ENCODE results near the gene POM121L12. TPM values are rescaled to one million over a fixed set of nuclear protein-coding genes. Genes with fewer than 3 reads are reported as not detected.

POM121L12 gene
- total RNA-seq, 6 donors from 2014 or later, result not detected

DNA sequence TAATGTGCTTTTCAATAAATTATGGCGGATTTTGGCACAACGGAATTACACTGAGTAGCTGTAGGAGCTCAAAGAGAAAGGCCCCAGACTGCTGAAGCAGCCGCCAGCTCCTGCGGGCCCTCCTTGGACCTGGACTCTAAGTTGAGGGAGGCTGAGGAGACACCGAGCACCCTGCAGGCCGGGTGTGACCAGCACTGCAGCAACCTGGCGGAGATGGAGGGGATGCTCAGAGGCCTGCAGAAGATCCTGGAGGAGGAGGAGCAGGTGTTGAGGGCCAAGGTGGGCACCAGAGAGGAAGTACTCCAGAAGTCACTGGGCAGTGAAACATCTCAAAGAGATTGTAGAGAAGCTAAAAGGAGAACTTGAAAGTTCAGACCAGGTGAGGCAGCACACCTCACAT, 33.0 kb upstream of the POM121L12 start:
- Histone ChIP-seq H3K4me3 (no peak overlapping the region), H3K4me1 (no peaks in the 10 kb centered on the region), H3K27ac (no peak overlapping the region), H3K9me3 (peaks cover 0 to 19% (median 0%) of the 10 kb centered on the region in 4 donors), H3K27me3 (no peaks in the 10 kb centered on the region), H3K36me3 (no peaks in the 10 kb centered on the region)
- TF ChIP-seq POLR2A (IDR thresholded peaks at IDR 0.05) (no peak), POLR2AphosphoS5 (IDR thresholded peaks at IDR 0.05) (no peak), CTCF (IDR thresholded peaks at IDR 0.05) (no peak), EP300 (IDR thresholded peaks at IDR 0.05) (no peak)
- ATAC-seq (ENCODE audit: low FRiP score in 2 of 2) (no peak), DNase-seq (peak in 1 of 2 donors; percentile 22)
- 81% methylated on average over 7 of the region's 7 CpGs for WGBS, 2 donors

GRCh38 chr7:53003653-53004445, 31.6 kb upstream of the POM121L12 start:
- no peaks in the 10 kb centered on the region for H3K27me3 ChIP-seq
- DNase-seq (peak in 1 of 2 donors; percentile 69), ATAC-seq (ENCODE audit: low FRiP score in 2 of 2) (peak; percentile 26 to 47)
- 91 to 94% methylated on average over 8 to 29 of the region's 29 CpGs for WGBS, 2 donors
- H3K4me3 ChIP-seq, result no peak overlapping the region
- H3K27ac ChIP-seq, result no peak overlapping the region
- TF ChIP-seq POLR2A (IDR thresholded peaks at IDR 0.05), result no peak
- no peak for TF ChIP-seq EP300 (IDR thresholded peaks at IDR 0.05)
- no peak for TF ChIP-seq CTCF (IDR thresholded peaks at IDR 0.05)
- H3K36me3 ChIP-seq, result no peaks in the 10 kb centered on the region
- no peaks in the 10 kb centered on the region for H3K4me1 ChIP-seq
- peaks cover 0 to 20% (median 0%) of the 10 kb centered on the region in 4 donors for H3K9me3 ChIP-seq

DNA sequence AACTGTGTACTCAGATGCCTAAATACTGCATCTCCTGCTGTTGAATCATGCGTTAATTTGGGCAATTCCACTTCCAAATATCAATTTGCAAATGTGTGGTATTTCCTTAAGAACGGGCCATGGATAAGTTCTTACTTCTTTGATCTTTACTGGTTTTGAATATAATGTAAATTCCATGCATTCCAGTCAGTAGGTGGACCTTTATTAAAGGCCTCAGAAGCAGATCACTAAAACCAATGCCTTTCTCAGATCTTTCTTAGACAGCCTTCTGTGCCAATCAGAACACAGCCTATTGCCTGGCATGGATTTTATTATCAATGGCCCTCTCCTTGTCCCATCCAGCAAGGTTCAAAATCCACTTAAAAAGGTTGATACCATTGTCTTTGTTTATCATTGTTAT, 21.5 kb upstream of the POM121L12 start:
- H3K27ac ChIP-seq, result no peak overlapping the region
- H3K9me3 ChIP-seq, result peaks cover 0 to 4% (median 0%) of the 10 kb centered on the region in 4 donors
- H3K36me3 ChIP-seq, result no peaks in the 10 kb centered on the region
- no peak for TF ChIP-seq EP300 (IDR thresholded peaks at IDR 0.05)
- TF ChIP-seq POLR2AphosphoS5 (IDR thresholded peaks at IDR 0.05), result no peak
- TF ChIP-seq CTCF (IDR thresholded peaks at IDR 0.05), result no peak
- no peak for TF ChIP-seq POLR2A (IDR thresholded peaks at IDR 0.05)
- no peak for DNase-seq
- H3K4me3 ChIP-seq, result no peak overlapping the region
- no peak for ATAC-seq (ENCODE audit: low FRiP score in 2 of 2)
- WGBS, 2 donors, result 43 to 72% methylated on average over 2 of the region's 2 CpGs
- H3K4me1 ChIP-seq, result no peaks in the 10 kb centered on the region
- no peaks in the 10 kb centered on the region for H3K27me3 ChIP-seq

DNA sequence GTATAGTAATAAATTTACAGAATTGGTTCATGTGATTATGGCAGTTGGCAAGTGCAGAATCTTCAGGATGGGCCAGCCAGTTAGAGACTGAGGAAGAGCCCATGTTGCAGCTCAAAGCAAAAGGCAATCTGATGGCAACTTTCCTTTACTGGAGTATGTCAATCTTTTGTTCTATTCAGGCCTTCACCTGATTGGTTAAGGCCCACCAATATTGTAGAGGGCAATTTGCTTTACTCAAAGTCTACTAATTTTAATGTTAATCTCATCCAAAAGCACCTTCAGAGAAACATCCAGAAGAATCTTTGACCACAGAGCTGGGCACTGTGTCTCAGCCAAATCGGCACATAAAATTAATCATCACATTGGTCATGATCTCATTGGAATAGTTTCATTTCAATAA, 20.0 kb upstream of the POM121L12 start:
- Histone ChIP-seq H3K27ac (no peak overlapping the region), H3K27me3 (no peaks in the 10 kb centered on the region), H3K9me3 (peaks cover 0 to 4% (median 0%) of the 10 kb centered on the region in 4 donors), H3K4me3 (no peak overlapping the region), H3K36me3 (no peaks in the 10 kb centered on the region), H3K4me1 (no peaks in the 10 kb centered on the region)
- no peak for DNase-seq
- WGBS, 2 donors, result 96 to 100% methylated on average over 1 of the region's 1 CpG
- ATAC-seq (ENCODE audit: low FRiP score in 2 of 2), result no peak
- TF ChIP-seq POLR2A (IDR thresholded peaks at IDR 0.05) (no peak), CTCF (IDR thresholded peaks at IDR 0.05) (no peak), POLR2AphosphoS5 (IDR thresholded peaks at IDR 0.05) (no peak), EP300 (IDR thresholded peaks at IDR 0.05) (no peak)

DNA sequence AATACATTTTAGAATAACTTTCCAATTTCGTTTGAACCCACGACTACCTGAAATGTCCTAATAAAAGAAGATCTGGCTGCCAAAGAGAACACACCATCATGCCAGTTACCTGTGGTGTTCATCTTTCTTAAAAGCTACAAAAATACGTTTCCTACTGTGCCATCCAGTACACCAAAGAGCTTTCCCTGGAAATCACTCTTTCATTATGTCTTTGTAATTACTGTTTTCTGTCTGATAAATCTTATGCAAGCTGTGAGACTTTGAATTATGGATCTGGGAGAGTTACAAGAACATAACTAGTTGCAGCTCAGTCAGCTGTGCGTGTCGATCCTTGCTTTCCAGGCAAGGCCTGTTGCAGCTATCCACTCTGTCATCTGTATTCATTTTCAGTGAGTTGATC, 12.5 kb upstream of the POM121L12 start:
- Histone ChIP-seq H3K4me1 (no peaks in the 10 kb centered on the region), H3K9me3 (no peaks in the 10 kb centered on the region), H3K36me3 (no peaks in the 10 kb centered on the region), H3K27ac (no peak overlapping the region), H3K4me3 (no peak overlapping the region), H3K27me3 (no peaks in the 10 kb centered on the region)
- DNase-seq (no peak), ATAC-seq (ENCODE audit: low FRiP score in 2 of 2) (no peak)
- TF ChIP-seq CTCF (IDR thresholded peaks at IDR 0.05) (no peak), POLR2AphosphoS5 (IDR thresholded peaks at IDR 0.05) (no peak), EP300 (IDR thresholded peaks at IDR 0.05) (no peak), POLR2A (IDR thresholded peaks at IDR 0.05) (no peak)
- 81 to 83% methylated on average over 5 of the region's 5 CpGs for WGBS, 2 donors
